Measurements from ENCODE around the gene PECR. TPM values are rescaled to one million over a fixed set of nuclear protein-coding genes. Genes with fewer than 3 reads are reported as not detected.

PECR gene
- total RNA-seq: 10 to 100 TPM; 44.6 to 85.6 (median 54.3) TPM

- Histone ChIP-seq H3K27ac (peak within 1 kb of the TSS; percentile 36 to 76 (median 55)), H3K4me3 (peak within 1 kb of the TSS; percentile 51 to 83 (median 68)), H3K4me1 (peaks cover 0 to 11% (median 4%) of the 10 kb centered on the region in 4 donors), H3K9me3 (no peaks in the 10 kb centered on the region), H3K36me3 (no peaks in the 10 kb centered on the region), H3K27me3 (no peaks in the 10 kb centered on the region)
- peak; percentile 70 to 75 for TF ChIP-seq POLR2A (IDR thresholded peaks at IDR 0.05)
- TF ChIP-seq CTCF (IDR thresholded peaks at IDR 0.05): no peak
- peak; percentile 85 to 93 (median 91) for DNase-seq
Observed at GRCh38 chr2:216081487-216082116, at the start of gene PECR, which contains the start of gene TMEM169. PECR (minus strand) TSS chr2:216081809; CDS start chr2:216081741, 68 bp downstream. TMEM169 (plus strand) TSS chr2:216081919; CDS start chr2:216095964, 14,045 bp downstream.

- Histone ChIP-seq H3K36me3 (peaks cover 0 to 100% (median 0%) of the 10 kb centered on the region in 3 donors), H3K27ac (no peak overlapping the region), H3K9me3 (no peaks in the 10 kb centered on the region), H3K4me1 (no peaks in the 10 kb centered on the region), H3K27me3 (no peaks in the 10 kb centered on the region), H3K4me3 (no peak overlapping the region)
- TF ChIP-seq CTCF (IDR thresholded peaks at IDR 0.05) (no peak), POLR2A (IDR thresholded peaks at IDR 0.05) (no peak)
- DNase-seq: no peak
Observed at GRCh38 chr2:216130346-216130971, 48.9 kb upstream of the PECR start.

- no peak overlapping the region for H3K4me3 ChIP-seq
Observed at GRCh38 chr2:216126943-216127342, 45.3 kb upstream of the PECR start.

GRCh38 chr2:216121255-216121654 lies 39.6 kb upstream of the PECR start:
- TF ChIP-seq CTCF (IDR thresholded peaks at IDR 0.05): no peak
- no peak for TF ChIP-seq POLR2A (IDR thresholded peaks at IDR 0.05)
- H3K36me3 ChIP-seq: peaks cover 0 to 100% (median 0%) of the 10 kb centered on the region in 3 donors
- no peak overlapping the region for H3K4me3 ChIP-seq

More at GRCh38 chr2:216126943-216127342, 45.3 kb upstream of the PECR start:
- Histone ChIP-seq H3K36me3 (peaks cover 0 to 100% (median 0%) of the 10 kb centered on the region in 3 donors), H3K9me3 (no peaks in the 10 kb centered on the region), H3K27me3 (no peaks in the 10 kb centered on the region), H3K27ac (no peak overlapping the region), H3K4me1 (no peaks in the 10 kb centered on the region)
- no peak for DNase-seq
- TF ChIP-seq POLR2A (IDR thresholded peaks at IDR 0.05): no peak
- TF ChIP-seq CTCF (IDR thresholded peaks at IDR 0.05): no peak

GRCh38 chr2:216119986-216120385 lies 38.4 kb upstream of the PECR start:
- Histone ChIP-seq H3K27ac (no peak overlapping the region), H3K4me1 (peaks cover 0 to 8% (median 0%) of the 10 kb centered on the region in 4 donors), H3K27me3 (no peaks in the 10 kb centered on the region), H3K4me3 (no peak overlapping the region), H3K36me3 (peaks cover 0 to 89% (median 0%) of the 10 kb centered on the region in 3 donors), H3K9me3 (no peaks in the 10 kb centered on the region)
- TF ChIP-seq CTCF (IDR thresholded peaks at IDR 0.05) (no peak), POLR2A (IDR thresholded peaks at IDR 0.05) (no peak)
- DNase-seq: no peak

More at GRCh38 chr2:216121255-216121654, 39.6 kb upstream of the PECR start:
- DNase-seq: no peak
- Histone ChIP-seq H3K9me3 (no peaks in the 10 kb centered on the region), H3K27me3 (no peaks in the 10 kb centered on the region), H3K4me1 (no peaks in the 10 kb centered on the region), H3K27ac (no peak overlapping the region)

Measured in Peyer's patch (tissue), 4 donors.